Measurements from ENCODE around the gene SLC25A25. TPM values are rescaled to one million over a fixed set of nuclear protein-coding genes. Genes with fewer than 3 reads are reported as not detected.

SLC25A25 gene
- total and polyA plus RNA-seq, 2 donors (not counting 3 experiments of a cell fraction or from before 2014, with no cell fraction given) = 18.1 to 20.2 TPM

- Histone ChIP-seq H3K4me1 (ENCODE audit: control insufficient read depth, extremely low read depth, insufficient read depth, low read length) (no peaks in the 10 kb centered on the region), H3K9me3 (replicated peaks; ENCODE audit: control insufficient read depth, insufficient read depth, low read length) (no peaks in the 10 kb centered on the region), H3K79me2 (ENCODE audit: control insufficient read depth, insufficient read depth, low read length) (no peaks in the 10 kb centered on the region), H3K9ac (replicated peaks; ENCODE audit: extremely low read depth, insufficient read depth, low read length) (no peak overlapping the region), H4K20me1 (replicated peaks; ENCODE audit: control insufficient read depth, extremely low read depth, insufficient read depth, low read length) (no peaks in the 10 kb centered on the region), H3K4me3 (replicated peaks in 1 of 3; ENCODE audit: insufficient read depth in 1 of 3, low read depth in 1 of 3, low read length in 3 of 3) (no peak overlapping the region), H2AFZ (ENCODE audit: low read depth, low read length) (no peak overlapping the region), H3K4me2 (ENCODE audit: insufficient read depth, low read length) (no peak overlapping the region), H3K27me3 (ENCODE audit: control insufficient read depth in 2 of 2, insufficient read depth in 2 of 2, low read length in 2 of 2) (no peaks in the 10 kb centered on the region), H3K9me1 (replicated peaks; ENCODE audit: control insufficient read depth, extremely low read depth, insufficient read depth, low read length) (no peaks in the 10 kb centered on the region), H3K36me3 (ENCODE audit: control insufficient read depth in 2 of 2, extremely low read depth in 1 of 2, insufficient read depth in 2 of 2, low read length in 2 of 2) (no peaks in the 10 kb centered on the region), H3K27ac (ENCODE audit: insufficient read depth, low read depth, low read length) (no peak overlapping the region)
- POLR2A ChIA-PET = no interaction called here
- intact Hi-C loops (cut with micrococcal nuclease) (no loop called here), dilution Hi-C loops (cut with MboI; ENCODE audit: extremely low pct_ligation_motif_present, low sequenced_read_pairs) (no loop called here)
- BruUV-seq (replicated peaks) = no TSS peak
- FAIRE-seq (peak; percentile 38), DNase-seq (ENCODE audit: low read depth, low spot score) (no peak)
- TF ChIP-seq CTCF (IDR thresholded peaks at IDR 0.05; ENCODE audit: extremely low read depth in 1 of 2, insufficient read depth in 1 of 2, low read depth in 1 of 2, low read length in 2 of 2) (peak; percentile 22 to 38), MAX (IDR thresholded peaks at IDR 0.05; ENCODE audit: insufficient read depth, insufficient read length) (no peak), POLR2AphosphoS5 (IDR thresholded peaks at IDR 0.05; ENCODE audit: insufficient read depth, low read depth, low read length) (no peak)
- CTCF ChIA-PET = interaction anchor here (1.1 to 2.0 kb wide), 2 partner anchors 9 to 33 kb away, joined by 3 to 8 read pairs; partner anchors contain the start of gene BBLN
Observed at GRCh38 chr9:128150594-128151308, 82.7 kb downstream of the SLC25A25 start.

All from endothelial cell of umbilical vein (primary cell).